ENCODE results near the gene MDN1. TPM values are rescaled to one million over a fixed set of nuclear protein-coding genes. Genes with fewer than 3 reads are reported as not detected.
"Not testable (repeated sequence)": the region's sequence is repeated elsewhere in the genome, so short reads cannot be mapped to it uniquely, and the experiment has no call there.

Gene MDN1
- total RNA-seq, 1 donor, result 28.8 TPM

- no peak for DNase-seq (ENCODE audit: low read depth in 2 of 3, low spot score in 2 of 3)
Observed at GRCh38 chr6:89777455-89777854, 42.1 kb downstream of the MDN1 start.

DNA sequence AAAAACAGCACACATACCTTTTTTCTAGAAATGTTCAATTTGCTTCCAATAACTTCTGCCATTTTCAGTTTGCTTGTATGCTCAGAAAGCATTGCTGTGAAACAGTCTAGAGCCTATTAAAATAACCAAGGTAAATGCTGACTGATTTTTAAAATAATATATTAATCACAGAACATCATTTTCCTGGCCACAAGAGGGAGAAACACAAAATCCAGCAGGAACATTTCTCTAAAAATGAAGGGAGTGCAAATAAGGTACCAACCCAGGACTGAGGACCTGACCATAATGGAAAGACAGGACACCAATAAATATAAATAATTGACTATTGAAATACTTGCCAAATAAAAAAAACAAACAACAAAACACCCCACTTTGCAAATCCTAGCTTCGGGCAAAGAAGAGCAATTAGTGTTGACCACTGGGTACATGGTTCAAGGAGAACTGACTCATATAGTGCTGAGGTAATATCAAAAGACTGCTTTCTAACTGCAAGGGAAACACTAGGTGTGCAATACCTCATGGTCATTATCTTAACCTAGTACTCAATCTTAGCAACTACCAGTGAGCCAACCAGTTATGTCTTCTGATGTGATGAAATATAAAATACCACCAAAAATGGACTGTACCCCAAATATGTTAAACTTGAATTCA lies 42.9 kb downstream of the MDN1 start:
- DNase-seq (ENCODE audit: low read depth in 2 of 3, low spot score in 2 of 3), result no peak

- no peak for DNase-seq (ENCODE audit: low read depth in 2 of 3, low spot score in 2 of 3)
Observed at GRCh38 chr6:89775150-89775549, 44.4 kb downstream of the MDN1 start.

GRCh38 chr6:89769572-89769971 lies 50.0 kb downstream of the MDN1 start:
- no peak for DNase-seq (ENCODE audit: low read depth in 2 of 3, low spot score in 2 of 3)

DNA sequence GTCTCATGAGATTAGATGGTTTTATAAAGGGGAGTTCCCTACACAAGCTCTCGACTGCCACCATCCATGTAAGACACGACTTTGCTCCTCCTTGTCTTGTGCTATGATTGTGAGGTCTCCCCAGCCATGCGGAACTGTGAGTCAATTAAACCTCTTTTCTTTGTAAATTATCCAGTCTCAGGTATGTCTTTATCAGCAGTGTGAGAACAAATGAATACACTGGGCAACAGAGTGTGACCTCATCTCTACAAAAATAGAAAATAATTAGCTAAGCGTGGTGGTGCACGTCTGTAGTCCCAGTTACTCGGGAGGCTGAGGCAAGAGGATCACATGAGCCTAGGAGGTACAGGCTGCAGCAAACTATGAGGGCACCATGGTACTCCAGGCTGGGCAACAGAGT lies 51.3 kb downstream of the MDN1 start:
- no peak for DNase-seq (ENCODE audit: low read depth in 2 of 3, low spot score in 2 of 3)

DNA sequence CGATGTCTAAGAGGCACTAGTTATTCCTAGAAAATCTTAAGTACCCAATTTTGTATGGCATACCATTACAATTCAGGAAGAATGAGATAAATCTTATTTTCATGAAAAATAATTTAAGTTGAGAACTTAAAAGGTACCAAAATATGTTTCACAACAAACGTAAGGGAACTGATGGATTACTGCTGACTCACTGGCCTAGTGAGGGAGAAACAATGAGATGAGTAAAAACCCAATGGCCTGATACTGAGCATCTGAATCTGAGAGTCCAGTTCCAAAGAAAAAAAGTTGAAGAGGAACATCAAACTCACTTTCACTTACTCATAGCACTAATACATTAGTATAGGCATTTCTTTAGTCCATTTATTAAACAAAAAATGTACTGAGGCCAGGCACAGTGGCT lies 56.0 kb downstream of the MDN1 start:
- no peak for DNase-seq (ENCODE audit: low read depth in 2 of 3, low spot score in 2 of 3)

GRCh38 chr6:89758830-89759229 lies 60.8 kb downstream of the MDN1 start:
- no peak for DNase-seq (ENCODE audit: low read depth in 2 of 3, low spot score in 2 of 3)

GRCh38 chr6:89750338-89750737 lies 69.3 kb downstream of the MDN1 start:
- no peak for DNase-seq (ENCODE audit: low read depth in 2 of 3, low spot score in 2 of 3)

- no peak for DNase-seq (ENCODE audit: low read depth in 2 of 3, low spot score in 2 of 3)
Observed at GRCh38 chr6:89749918-89750317, 69.7 kb downstream of the MDN1 start.

GRCh38 chr6:89745716-89746115 lies 73.9 kb downstream of the MDN1 start:
- DNase-seq (ENCODE audit: low read depth in 2 of 3, low spot score in 2 of 3), result no peak

- no peak for DNase-seq (ENCODE audit: low read depth in 2 of 3, low spot score in 2 of 3)
Observed at GRCh38 chr6:89745096-89745495, 74.5 kb downstream of the MDN1 start.

DNA sequence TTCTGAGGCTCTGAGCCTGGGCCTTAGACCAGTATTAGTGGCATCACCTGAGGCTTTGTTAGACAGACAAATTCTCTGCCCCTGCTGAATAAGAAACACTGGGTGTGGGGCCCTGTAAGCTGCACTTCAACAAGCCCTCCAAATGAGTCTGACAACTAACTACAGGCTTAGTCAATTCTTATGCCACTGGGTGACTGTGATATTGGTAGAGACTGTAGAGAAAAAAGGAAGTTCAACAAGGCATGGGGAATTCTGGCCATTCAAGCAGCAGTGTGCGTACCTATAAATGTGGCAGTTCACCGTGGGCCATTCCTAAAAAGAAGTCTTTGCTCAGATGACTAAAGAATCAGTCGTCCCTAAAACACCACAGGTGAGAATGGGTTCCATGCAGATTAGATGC lies 82.7 kb downstream of the MDN1 start:
- no peak for DNase-seq (ENCODE audit: low read depth in 2 of 3, low spot score in 2 of 3)

DNA sequence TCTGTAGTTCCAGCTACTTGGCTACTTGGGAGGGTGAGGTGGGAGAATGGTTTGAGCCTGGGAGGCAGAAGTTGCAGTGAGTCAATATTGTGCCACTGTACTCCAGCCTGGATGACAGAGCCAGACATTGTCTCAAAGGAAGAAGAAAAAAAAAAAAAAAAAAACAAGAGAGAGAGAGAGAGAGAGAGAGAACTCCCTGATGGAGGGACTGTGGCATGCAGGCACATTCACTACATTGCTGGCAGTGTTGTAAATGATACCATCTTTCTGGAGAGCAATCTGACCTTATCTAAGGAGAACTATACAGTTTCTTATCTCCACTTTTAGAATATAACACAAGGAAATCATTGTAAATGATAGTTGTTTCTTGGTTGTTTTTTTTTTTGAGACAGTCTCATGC lies 85.1 kb downstream of the MDN1 start:
- no peak for DNase-seq (ENCODE audit: low read depth in 2 of 3, low spot score in 2 of 3)

GRCh38 chr6:89731924-89732567 lies 87.5 kb downstream of the MDN1 start:
- DNase-seq (ENCODE audit: low read depth in 2 of 3, low spot score in 2 of 3), result no peak

DNA sequence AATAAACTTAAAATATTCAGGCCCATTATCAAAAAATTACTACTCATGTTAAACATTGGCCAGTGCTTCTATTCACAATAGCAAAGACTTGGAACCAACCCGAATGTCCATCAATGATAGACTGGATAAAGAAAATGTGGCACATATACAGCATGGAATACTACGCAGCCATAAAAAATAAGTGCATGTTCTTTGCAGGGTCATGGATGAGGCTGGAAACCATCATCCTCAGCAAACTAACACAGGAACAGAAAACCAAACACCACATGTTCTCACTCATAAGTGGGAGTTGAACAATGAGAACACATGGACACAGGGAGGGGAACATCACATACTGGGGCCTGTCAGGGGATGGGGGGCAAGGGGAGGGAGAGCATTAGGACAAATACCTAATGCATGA lies 88.3 kb downstream of the MDN1 start:
- DNase-seq (ENCODE audit: low read depth in 2 of 3, low spot score in 2 of 3), result not testable (repeated sequence)

GRCh38 chr6:89729818-89730217 lies 89.8 kb downstream of the MDN1 start:
- DNase-seq (ENCODE audit: low read depth in 2 of 3, low spot score in 2 of 3), result no peak

GRCh38 chr6:89727501-89727900 lies 92.1 kb downstream of the MDN1 start:
- DNase-seq (ENCODE audit: low read depth in 2 of 3, low spot score in 2 of 3), result no peak

DNA sequence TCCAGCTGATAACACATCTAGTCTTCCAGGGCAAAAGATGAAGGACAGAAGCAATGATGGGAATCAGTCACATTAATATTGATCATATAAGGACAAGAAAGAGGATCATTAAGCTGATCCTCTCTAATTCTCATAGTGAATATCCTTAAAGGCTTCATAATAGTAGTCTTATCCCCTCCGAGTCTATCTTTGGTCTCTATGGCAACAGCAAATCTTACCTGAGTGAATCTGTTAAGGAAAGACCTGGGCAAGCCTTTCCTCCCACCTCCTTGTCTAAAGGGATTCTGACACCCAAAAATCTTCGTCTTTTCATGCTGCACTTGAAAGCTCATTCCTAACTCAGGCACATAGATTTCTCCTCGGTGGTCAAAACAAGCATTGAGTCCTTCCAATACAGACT lies 94.6 kb downstream of the MDN1 start:
- no peak for DNase-seq (ENCODE audit: low read depth in 2 of 3, low spot score in 2 of 3)

DNA sequence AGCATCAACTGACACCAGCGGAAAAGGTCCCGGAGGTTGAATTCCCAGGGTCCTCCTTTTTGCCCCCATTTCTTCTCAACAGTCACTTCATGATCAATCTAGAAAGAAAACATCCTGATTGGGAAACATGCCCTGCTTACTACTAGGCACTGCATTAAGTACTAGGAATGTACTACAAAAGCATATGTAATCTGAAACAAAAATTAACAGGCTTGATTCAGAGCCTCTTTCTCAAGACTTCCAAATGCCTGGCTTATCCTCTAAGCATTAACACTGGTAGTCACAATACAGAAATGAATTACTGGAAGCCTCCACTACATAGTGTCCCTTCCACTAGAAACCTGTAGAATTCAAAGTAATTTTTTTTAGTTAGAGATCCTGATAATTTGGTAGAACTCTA lies 96.5 kb downstream of the MDN1 start:
- no peak for DNase-seq (ENCODE audit: low read depth in 2 of 3, low spot score in 2 of 3)

DNA sequence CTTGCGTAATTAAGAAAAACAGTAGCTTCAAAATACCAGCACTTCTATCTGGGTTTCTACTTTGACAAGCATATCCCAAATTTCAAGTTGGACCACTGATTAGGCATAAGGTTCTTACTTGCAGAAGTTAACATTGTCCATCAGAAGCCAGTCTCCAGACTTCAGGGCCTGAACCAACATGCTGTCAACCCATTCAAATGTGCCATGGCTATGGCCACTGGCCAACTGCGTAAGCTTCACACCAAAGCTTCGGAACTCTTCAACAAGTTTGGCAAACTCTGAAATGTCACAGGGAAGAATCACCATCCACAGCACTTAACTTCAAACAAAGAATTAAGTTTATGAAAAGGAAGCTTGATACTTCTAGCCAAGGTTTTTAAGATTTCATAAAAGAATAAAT lies 103.1 kb downstream of the MDN1 start:
- no peak for DNase-seq (ENCODE audit: low read depth in 2 of 3, low spot score in 2 of 3)

- DNase-seq (ENCODE audit: low read depth in 2 of 3, low spot score in 2 of 3), result no peak
Observed at GRCh38 chr6:89711801-89712200, 107.8 kb downstream of the MDN1 start.

DNA sequence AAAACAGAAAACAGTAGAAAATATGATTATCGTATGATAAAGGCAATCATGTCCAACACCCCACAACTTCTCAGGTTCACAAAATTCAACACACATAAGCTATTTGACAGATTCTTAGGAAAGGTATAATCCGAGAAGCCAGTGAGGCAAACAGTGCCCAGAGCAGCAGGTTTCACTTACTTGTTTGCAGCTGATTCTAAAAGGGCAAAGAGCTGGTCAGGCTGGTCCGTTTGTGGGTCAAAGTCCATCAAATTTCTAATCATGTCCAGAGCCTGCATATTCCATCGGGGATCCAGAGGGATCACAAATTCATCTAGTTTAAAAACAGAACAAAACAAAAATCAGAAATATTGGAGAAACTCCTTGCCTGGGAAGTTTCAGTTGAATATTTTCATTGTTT lies 111.3 kb downstream of the MDN1 start:
- no peak for DNase-seq (ENCODE audit: low read depth in 2 of 3, low spot score in 2 of 3)

GRCh38 chr6:89707766-89708165 lies 111.8 kb downstream of the MDN1 start:
- no peak for DNase-seq (ENCODE audit: low read depth in 2 of 3, low spot score in 2 of 3)

All from hematopoietic multipotent progenitor cell (in vitro differentiated cells).